Uterus (tissue), 2 donors: Measurements from ENCODE around the gene JAG1.

Source experiments
- CTCF ChIP-seq, 4 experiments: fragments of 200-600 bp in 2 of 4; fragments of 450-650 bp in 2 of 4; sonication (generic) in 2 of 4; IDR thresholded peaks; one replicate each; pipeline ENCODE4 v1.5.1; 2016 to 2019; ENCODE audit warnings: antibody characterized with exemption in 4 of 4, mild to moderate bottlenecking in 2 of 4, moderate library complexity in 1 of 4
- POLR2A ChIP-seq, 2 donors: fragments of 450-650 bp; IDR thresholded peaks; one replicate each; pipeline ENCODE4 v1.6.1; 2016; ENCODE audit warnings: antibody characterized with exemption in 2 of 2, mild to moderate bottlenecking in 1 of 2, moderate library complexity in 1 of 2

DNA sequence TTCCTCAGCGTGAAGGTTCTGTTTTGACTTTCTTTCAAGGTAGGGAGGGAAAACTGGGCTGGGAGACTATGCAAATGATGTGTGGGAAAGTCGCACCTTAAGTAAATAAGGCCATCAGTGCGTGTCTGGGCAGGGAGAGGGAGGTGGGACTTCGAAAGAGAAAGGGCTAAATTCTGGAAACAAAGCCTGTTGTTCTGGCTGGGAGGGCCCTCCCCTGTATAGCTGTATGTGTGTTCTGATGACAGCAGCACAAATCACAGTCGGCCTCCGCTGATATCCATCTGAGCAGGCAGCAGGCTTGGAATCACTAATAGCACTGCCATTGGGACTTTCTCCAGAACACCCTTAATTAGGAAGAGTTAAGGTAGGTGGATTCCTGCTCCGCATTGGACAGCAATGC lies 19.2 kb downstream of the JAG1 start:
- TF ChIP-seq POLR2A (IDR thresholded peaks at IDR 0.05) (no peak), CTCF (IDR thresholded peaks at IDR 0.05) (no peak)
